Measurements from ENCODE around the gene LRRC39. TPM values are rescaled to one million over a fixed set of nuclear protein-coding genes. Genes with fewer than 3 reads are reported as not detected.

Gene LRRC39
- total RNA-seq, 1 donor from 2014 or later: 90.7 TPM

DNA sequence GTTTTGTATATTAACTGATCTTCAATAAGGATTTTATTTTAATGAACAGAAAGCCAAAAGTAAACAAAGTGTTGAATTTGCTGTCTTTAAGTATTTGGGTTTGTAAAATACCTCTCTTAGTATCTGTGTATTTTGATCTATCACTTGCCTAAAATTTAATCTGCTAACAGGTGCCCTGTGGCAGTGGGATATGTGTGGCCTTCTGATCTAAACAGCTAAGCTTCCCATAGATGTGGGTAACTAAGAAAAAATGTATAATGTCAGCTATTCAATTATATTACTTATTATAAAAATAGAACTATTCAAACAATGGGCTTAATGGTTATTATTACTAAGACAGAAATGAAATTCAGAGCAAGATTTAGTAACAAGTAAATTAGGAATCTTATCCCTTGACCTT is 15.2 kb downstream of the LRRC39 start:
- no peak for DNase-seq (ENCODE audit: low spot score)
- intact Hi-C loops (cut with DNase I): no loop called here

DNA sequence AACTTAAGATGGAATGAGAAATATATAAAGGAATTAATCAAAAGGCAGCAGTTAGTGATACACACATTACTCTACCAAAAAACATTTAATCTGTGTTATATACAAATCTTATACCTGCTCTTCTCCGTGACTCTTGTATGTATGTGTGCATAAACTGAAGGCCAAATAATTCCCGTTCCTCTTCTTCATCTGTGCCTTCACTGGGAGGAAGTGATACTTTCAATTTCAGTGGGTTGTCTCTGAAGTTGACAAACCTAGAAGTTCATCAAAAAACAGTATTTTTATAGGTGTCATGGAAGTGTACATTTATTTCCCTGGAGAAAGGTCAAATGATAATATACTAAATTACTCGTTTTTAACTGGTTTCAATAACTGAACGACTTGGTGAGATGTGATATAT is 25.8 kb downstream of the LRRC39 start:
- intact Hi-C loops (cut with DNase I): no loop called here
- no peak for DNase-seq (ENCODE audit: low spot score)

DNA sequence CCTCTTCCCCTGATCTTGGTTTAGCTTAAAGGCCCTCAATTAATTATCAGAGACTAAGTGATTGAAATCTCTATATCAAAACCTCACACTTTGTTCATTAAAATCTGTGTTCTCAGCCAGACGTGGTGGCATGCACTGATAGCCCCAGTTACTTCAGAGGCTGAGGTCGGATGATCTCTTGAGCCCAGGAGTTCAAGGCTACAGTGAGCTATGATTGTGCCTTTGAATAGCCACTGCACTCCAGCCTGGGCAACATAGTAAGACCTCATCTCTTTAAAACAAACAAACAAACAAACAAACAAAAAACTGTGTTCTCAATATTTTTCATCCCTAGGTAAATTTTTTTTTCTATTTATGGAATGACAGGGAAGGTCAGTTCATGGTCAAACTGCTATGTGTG is 26.4 kb downstream of the LRRC39 start:
- DNase-seq (ENCODE audit: low spot score): no peak
- intact Hi-C loops (cut with DNase I): no loop called here

DNA sequence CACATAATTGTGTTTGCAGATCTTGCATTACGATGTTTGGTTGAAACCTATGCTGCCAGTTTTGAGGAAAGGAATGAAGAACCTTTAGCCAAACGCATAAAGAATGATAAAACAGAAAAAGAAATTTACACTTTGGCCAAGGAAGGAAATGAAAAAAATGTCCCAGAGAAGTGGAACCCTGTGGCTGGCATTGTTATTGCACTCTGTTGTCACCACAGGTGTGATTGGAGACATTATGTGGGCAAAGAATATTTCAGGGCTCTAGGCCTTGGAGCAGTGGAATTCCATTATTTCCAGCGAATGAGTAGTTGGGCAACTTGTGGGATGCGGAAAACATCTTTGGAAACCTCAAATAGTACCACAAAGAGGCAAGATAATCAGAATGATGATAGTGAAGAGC is 30.2 kb downstream of the LRRC39 start:
- intact Hi-C loops (cut with DNase I): no loop called here

DNA sequence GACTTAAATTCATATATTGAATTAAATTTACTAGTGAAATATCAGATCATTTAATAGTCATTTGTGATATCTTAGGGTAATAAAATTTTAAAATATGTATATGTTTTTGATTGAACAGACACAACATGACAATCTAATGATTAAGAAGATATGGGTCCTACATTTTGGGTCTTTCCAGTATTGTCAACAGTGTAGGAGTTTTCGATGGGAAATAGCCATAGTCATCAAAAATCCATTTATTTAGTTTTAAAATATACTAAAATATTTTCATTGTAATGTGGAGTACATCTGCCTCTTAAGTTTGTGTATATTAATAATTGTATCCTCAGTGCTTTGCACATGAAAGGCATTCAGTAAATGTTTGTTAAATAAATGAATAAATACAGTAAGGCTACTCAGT is 31.1 kb downstream of the LRRC39 start:
- intact Hi-C loops (cut with DNase I): no loop called here
- DNase-seq (ENCODE audit: low spot score): no peak

More for the DNA sequence above, 30.2 kb downstream of the LRRC39 start:
- DNase-seq (ENCODE audit: low spot score): no peak

DNA sequence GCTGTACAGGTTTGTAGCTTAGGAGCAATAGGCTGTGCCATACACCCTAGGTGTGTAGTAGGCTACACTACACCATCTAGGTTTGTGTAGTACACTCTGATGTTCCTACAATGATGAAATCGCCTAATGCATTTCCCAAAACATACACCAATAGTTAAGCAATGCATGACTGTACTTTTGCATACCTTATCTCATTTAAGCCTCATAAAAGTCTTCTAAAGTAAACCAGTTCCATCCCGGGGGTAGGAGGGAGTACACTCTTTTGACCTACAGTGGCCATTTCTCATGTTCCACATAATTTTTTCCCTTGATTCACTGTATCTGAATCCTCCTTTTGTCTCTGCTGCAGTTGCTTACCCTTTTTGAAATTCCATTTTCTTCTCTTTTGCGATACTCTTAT is 32.9 kb downstream of the LRRC39 start:
- intact Hi-C loops (cut with DNase I): no loop called here

DNA sequence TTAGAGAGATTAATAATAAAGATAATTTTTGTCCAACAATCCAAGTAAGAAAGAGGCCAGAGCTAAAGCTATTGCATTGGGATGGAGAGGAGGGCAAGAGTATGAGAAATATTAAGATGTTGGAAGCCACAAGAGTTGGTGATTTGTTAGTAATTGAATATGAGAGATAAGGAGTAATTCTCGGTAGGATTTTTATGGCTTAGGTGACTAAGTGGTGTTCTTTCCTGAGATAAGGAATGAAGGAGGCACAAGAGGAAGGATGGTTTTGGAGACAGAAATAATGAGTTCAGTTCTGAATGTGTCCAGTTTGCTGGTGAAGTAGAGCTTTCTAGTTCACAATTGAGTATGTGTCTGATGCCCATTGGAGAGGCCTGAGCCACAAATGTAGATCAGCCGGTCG is 35.7 kb downstream of the LRRC39 start:
- intact Hi-C loops (cut with DNase I): no loop called here

More for the DNA sequence above, 32.9 kb downstream of the LRRC39 start:
- no peak for DNase-seq (ENCODE audit: low spot score)

DNA sequence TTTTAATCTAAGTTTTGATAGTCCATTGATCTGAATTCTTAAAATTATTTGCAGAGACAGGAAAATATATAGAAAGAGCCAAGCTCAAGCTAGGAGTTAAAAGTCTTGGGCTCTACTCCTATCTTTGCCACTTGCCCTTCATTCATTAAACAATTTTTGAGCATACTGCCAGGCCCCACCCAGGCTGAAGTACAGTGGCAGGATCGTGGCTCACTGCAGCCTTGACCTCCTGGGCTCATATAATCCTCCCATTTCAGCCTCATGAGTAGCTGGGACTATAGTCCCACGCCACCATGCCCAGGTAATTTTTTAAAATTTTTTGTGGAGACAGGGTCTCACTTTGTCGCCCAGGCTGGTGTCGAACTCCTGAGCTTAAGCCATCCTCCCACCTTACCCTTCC is 36.9 kb downstream of the LRRC39 start:
- intact Hi-C loops (cut with DNase I): no loop called here
- DNase-seq (ENCODE audit: low spot score): no peak

More for the DNA sequence above, 35.7 kb downstream of the LRRC39 start:
- DNase-seq (ENCODE audit: low spot score): no peak

DNA sequence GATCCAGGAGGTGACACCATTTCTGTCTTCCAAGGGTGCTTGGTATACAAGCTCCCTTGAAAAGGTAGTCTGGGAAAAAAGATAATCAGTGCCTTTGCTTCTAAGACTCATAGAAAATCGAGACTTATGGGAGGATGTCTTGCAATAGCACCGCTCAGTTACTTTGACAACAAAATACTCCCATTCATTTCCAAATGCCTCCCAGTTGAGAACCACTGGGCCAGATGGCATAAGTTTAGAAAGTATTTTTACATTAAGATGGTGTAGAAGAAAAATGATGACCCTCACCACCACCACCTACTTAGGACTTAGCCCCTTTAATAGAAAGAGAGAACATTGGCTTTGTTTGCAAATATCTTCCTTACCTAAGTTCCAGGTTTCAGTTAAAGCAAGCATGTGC is 40.5 kb downstream of the LRRC39 start:
- intact Hi-C loops (cut with DNase I): loop anchor here (10.0 kb wide), 2 partner anchors 317 to 757 kb away; partner anchors contain the start of genes EXTL2 and SLC30A7
- DNase-seq (ENCODE audit: low spot score): no peak

DNA sequence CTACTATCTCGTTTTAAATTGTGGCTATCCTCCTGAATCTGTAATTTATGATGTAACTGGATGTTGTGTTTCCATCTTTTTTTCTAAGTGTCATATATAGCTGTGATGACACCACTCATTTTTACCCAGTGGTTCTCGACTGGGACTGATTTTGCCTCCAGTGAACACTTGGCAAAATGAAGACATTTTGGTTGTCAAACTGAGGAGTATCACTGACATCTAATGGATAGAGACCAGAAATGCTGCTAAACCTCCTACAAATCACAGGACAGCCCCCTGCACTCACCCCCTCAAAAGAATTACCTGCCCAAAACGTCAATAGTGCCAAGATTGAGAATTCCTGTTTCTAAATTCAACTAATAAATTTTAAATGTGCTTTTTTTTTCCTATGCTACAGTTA is 43.2 kb downstream of the LRRC39 start:
- DNase-seq (ENCODE audit: low spot score): no peak
- intact Hi-C loops (cut with DNase I): loop anchor here (5.0 to 10.0 kb wide), 3 partner anchors 132 to 760 kb away; partner anchors contain the start of genes EXTL2, RTCA and SLC30A7

DNA sequence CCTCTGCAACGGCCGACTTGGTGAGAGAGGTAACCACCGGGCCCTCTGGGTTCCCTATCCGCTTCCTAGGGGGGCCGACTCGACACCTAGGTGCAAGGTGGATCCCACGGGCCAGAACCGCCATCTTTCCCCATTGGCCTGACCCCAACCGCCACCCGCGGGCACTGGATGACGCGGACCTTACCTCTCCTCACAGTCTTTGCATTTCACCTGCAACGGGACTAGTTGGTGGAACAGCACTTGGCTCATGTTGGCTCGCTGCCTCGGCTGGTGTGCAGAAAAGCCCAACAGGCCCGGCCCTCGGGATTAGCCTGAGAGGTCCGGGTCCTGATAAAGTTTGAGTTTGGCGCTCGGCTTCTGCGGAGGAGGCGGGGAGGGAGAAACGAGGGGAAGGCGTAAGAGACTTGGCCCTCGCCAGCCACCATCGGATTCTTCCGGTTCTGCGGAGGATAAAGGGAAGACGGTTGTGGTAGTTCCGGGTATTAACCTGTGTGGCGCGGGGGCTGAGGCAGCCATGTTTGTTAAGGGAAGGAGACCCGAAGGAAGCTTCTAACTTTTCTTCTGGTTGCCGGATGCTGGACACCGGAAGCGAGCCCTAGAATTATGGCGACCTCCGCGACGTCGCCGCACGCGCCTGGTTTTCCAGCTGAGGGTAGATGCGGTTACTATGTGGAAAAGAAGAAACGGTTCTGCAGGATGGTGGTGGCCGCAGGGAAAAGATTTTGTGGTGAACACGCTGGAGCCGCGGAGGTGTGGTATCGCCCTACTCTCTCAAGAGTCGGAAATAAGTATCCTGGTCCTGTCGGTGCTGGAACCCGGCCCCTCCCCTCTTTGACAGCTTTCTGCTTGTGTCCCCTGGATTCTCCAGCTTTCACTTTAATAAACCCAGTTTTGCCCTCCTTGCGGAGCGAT is 45.2 kb downstream of the LRRC39 start, which contains the start of the genes SASS6 and TRMT13:
SASS6 (minus strand) TSS at position 365 of the 912 bp plus-strand sequence; CDS start at position 249, 116 bp downstream.
TRMT13 (plus strand) TSS at position 598 of the 912 bp plus-strand sequence; CDS start at position 604, 6 bp downstream.
- intact Hi-C loops (cut with DNase I): loop anchor here (2.0 to 10.0 kb wide), 7 partner anchors 94 to 762 kb away; partner anchors contain the start of genes CDC14A, DBT, EXTL2 and RTCA
- peak; percentile 99 for DNase-seq (ENCODE audit: low spot score)

DNA sequence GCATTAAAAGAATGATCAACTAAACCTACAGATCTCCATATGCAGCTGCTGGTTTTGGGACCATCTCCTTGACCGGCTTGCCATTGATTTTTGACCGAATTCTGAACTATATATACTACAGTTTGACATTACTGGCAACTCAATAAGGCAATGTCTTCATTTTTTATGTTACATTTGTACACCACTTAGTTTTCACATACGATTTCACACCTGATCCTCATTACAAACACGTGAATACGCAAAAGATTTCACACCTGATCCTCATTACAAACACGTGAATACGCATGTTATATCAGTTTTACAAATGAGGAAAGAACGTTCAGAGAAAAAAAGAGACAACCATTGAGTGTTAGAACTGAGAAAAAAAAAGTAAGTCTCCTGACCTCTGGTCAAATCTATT is 46.4 kb downstream of the LRRC39 start:
- intact Hi-C loops (cut with DNase I): loop anchor here (2.0 to 10.0 kb wide), 7 partner anchors 93 to 763 kb away; partner anchors contain the start of genes CDC14A, DBT, EXTL2 and RTCA
- no peak for DNase-seq (ENCODE audit: low spot score)

DNA sequence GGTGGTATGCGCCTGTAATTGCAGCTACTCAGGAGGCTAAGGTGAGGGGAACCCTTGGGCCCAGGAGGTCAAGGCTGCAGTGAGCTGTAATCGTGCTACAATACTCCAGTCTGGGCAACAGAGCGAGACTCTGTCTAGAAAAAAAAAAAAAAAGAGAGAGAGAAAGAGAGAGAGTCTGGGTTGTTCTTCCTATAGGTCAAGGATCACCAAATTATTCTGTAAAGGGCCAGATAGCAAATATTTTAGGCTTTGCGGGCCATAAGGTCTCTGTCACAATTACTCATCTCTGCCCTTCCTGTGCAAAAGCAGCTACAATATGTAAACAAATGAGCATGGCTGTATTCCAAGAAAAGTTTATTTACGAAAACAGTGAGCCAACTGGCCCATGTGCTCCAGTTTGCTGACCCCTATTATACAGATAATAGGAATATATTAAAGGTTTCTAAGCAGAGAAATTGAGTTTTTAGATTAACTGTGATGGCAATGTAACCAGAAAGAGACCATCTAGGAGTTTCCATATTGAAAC is 47.4 kb downstream of the LRRC39 start:
- intact Hi-C loops (cut with DNase I): loop anchor here (5.0 to 10.0 kb wide), 3 partner anchors 137 to 764 kb away; partner anchors contain the start of genes EXTL2, RTCA and SLC30A7
- DNase-seq (ENCODE audit: low spot score): no peak

DNA sequence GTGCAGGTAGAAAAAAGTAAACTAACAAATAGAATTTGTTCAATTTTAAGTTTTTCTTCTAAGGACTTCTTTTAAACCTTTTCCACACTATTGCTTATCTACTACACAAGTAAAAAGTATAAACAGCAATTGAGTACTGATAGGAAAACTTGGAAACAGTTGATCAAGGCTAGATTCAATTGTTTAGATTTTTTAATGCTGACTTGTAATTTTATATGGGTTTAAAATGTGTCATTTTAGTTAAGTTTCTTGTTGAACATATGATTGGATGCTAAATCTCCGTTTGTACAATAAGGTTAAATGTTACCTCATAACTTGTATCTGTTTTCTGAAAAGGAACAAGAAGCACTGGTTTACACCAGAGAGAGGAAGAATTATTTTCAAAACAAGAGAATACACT is 50.8 kb downstream of the LRRC39 start:
- DNase-seq (ENCODE audit: low spot score): no peak
- intact Hi-C loops (cut with DNase I): no loop called here

DNA sequence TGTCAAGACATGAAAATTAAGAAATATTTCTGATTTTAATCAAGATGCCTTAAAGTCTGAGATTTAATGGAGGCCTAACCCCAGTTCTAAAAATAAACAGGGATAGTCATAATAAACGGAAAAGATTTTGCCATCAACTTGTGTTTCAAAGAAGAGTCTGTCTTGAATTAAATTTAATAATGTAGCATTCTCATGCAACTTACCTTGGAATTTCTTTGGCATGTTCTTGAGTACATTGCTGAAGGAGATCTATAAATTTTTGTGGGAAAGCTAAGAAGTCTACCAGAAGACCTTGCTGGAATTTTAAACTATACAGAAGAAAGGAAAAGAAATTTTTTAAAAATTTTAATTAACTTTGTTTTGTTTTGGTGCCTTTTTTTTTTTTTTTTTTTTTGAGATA is 55.9 kb downstream of the LRRC39 start:
- intact Hi-C loops (cut with DNase I): no loop called here
- no peak for DNase-seq (ENCODE audit: low spot score)

DNA sequence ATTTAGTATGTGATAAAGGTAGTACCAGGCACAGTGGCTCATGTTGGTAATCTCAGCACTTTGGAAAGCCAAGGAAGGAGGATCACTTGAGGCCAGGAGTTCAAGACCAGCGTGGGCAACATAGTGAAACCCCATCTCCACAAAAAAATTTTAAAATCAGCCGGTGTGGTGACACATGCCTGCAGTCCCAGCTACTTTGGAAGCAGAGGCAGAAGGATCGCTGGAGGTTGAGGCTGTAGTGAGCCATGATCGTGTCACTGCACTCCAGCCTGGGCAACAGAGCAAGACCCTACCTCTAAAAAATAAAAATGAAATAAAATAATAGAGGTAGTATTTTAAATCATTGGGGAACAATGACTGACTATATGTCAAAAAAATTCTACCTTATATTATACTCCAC is 62.5 kb downstream of the LRRC39 start:
- intact Hi-C loops (cut with DNase I): no loop called here
- DNase-seq (ENCODE audit: low spot score): no peak

DNA sequence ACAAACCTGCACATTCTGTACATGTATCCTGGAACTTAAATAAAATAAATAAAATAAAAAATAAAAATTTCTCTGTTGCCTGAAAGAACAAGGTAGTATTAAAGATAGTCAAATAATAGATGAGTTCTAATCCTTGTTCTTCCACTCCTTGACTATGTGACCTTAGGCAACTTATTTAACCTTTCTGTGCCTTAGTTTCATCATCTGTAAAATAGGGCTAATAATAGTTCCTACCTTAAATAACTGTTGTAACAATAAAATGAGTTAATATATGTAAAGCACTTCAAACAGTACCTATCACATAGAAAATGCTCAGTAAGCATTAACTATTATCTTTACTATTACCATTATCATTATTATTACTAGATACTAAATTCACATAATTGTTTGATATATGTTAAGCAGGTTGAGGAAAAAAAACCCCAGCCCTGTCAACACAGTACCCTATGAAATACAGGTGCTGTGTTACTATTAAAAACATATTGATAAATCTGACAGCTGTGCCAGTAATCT is 68.4 kb downstream of the LRRC39 start:
- DNase-seq (ENCODE audit: low spot score): no peak
- intact Hi-C loops (cut with DNase I): no loop called here

DNA sequence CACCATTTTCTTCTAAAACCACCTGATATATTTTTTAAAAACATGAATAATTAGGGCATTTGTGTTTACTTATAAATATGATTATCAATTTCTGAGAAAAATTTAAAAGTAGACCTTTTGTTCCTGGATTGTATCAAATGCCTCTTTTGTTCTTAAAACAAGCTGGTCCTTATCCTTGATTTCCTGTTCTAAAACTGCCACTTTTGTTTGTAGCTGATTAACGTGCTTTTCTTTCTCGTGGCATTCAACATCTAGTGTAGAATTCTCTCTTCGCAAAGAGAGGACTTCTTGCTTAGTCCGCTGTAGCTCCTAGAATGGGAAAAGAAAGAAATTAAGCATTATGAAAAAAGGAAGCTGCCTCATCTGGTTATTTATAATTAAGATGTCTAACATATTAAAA is 70.4 kb downstream of the LRRC39 start:
- intact Hi-C loops (cut with DNase I): no loop called here
- no peak for DNase-seq (ENCODE audit: low spot score)

DNA sequence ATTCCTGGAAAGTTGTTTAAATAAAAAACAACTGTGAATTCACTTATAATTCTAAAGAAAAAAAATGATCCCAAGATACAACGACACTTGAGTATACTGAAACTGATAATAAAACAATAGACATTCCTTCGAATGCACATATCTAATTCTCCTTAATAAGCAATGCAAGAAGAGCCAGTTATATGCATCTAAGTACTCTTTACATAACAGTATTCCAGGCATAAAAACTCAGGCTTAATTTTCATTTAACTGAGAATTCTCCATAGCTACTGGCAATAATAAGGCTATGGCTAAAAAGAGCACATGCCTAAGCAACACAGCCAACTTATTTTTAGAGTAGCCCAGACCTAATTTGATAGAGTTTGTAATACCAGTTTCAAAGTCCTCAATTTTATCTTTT is 76.5 kb downstream of the LRRC39 start:
- DNase-seq (ENCODE audit: low spot score): no peak
- intact Hi-C loops (cut with DNase I): no loop called here

DNA sequence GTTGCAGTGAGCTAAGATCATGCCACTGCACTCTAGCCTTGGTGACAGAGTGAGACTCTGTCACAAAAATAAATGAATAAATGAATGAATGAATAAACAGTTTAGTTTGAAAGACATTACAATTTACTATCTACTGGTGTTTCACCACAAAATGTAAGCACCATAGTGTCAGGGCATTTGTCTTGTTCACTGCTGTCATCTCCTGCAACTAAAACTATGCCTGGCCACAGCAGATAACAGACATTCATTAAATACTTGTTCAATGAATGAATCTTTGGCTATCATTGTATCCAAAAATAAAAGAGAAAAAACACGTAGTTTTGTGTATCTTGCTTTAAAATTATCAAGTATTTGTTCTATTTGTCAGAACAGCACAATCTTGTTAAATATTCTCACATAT is 77.9 kb downstream of the LRRC39 start:
- DNase-seq (ENCODE audit: low spot score): no peak
- intact Hi-C loops (cut with DNase I): no loop called here
